Renal cortex interstitium (tissue), 11 donors: Measurements from ENCODE around the gene MEGF6. TPM values are rescaled to one million over a fixed set of nuclear protein-coding genes. Genes with fewer than 3 reads are reported as not detected.

ENCODE experiments used
- DNase-seq, 11 donors: peaks; one replicate each; pipeline ENCODE4 v3.0.0-alpha.2; 2013; ENCODE audit warnings: low read depth in 9 of 11, low spot score in 4 of 11; ENCODE audit errors: extremely low read depth in 1 of 11
- polyA plus RNA-seq, 3 donors: library from polyadenylated mRNA; unstranded; fragments of 120-200 nt; gene quantifications; one replicate each; pipeline ENCODE4 v1.2.1, GENCODE V29; 2013; ENCODE audit not compliant: insufficient read length in 3 of 3

MEGF6 gene
- polyA plus RNA-seq, 3 donors = 8.5 to 15.3 (median 14.6) TPM

GRCh38 chr1:3507636-3508275, 103.6 kb downstream of the MEGF6 start:
- DNase-seq = no peak

DNA sequence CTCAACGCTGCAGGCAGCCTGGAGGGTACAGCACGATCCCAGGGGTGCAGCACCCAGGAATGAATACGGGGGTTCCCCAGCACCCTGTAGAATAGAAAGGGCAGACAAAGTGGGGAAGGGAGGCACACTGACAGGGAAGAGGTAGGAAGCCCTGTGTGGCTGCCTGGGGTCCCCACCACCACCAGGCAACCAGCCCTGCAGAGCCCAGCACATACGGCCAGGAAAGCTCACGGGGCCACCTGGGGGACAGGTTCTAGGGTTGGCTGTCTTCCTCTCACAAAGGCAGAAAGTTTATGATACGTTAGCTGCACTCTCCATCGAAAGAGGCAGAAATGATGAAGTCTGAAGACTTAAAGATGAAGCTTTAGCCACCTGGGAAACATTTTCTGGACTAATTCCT, 104.4 kb downstream of the MEGF6 start:
- DNase-seq = no peak

GRCh38 chr1:3506041-3506440, 105.3 kb downstream of the MEGF6 start:
- DNase-seq = no peak

- DNase-seq = no peak
These were observed 106.1 kb downstream of the MEGF6 start for GRCh38 chr1:3505161-3505560.

DNA sequence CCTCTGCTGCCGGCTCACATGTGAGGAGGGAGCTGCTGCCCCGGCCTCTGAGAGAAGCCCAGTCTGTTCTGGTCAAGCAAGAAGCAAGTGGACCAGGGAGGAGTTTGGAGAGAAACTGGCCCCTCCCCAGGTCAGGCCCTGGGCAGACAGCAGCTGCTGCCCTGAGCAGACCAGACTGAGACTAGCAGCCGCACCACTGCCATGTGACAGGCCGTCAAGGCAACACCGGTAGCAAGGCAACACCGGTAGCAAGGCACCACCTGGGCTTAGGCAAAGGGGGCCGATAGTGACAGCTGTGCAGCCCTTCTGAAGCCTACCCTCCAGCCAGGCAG, 106.5 kb downstream of the MEGF6 start:
- no peak for DNase-seq

DNA sequence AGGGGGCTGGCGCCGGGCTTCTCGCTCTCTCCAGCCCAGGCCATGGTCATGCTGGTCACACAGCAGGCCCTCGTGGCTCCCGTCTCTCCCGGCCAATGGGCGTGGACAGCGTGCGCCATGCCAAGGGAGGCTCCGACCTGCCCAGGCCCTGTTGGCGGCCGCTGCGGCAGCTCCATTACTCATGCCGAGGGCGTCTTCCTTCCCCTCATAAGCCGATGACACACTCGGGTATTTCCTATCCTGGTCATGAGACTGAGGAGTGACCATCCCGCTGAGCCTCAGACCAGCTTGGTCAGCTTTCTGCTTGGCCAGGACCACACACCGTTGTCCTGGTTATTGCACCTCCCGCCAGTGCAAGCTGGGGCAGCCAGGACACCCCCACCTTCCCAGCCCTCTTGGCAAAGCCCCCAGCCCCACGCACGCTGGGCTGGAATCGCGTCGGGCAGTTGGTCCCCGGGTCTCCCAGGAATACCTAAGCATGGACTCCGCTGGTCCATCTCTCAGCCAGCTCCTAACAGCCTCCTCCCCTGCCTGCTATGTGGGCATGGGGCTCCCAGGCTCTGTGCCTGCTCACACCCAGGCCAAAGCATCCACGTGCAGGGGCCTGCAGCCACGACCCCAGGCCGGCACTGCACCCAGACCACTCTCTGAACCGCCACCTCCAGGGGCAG, 107.0 kb downstream of the MEGF6 start:
- no peak for DNase-seq

DNA sequence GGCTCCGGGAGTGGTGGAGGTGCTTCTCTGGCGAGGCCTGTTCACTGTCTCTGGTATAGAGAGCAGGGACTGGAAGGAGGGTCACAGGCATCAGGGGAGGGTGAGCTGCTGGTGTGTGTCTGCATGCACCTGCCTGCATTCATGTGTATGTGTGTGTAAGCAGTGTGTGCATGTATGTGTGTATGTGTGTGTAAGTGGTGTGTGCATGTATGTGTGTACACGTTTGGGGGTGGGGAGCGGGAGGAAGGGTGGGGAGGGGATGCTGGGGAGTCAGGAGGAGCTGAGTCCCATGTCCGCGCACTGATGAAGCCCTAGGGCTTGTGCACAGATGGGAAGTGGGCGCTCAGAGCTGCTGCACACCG, 107.8 kb downstream of the MEGF6 start:
- DNase-seq = no peak

DNA sequence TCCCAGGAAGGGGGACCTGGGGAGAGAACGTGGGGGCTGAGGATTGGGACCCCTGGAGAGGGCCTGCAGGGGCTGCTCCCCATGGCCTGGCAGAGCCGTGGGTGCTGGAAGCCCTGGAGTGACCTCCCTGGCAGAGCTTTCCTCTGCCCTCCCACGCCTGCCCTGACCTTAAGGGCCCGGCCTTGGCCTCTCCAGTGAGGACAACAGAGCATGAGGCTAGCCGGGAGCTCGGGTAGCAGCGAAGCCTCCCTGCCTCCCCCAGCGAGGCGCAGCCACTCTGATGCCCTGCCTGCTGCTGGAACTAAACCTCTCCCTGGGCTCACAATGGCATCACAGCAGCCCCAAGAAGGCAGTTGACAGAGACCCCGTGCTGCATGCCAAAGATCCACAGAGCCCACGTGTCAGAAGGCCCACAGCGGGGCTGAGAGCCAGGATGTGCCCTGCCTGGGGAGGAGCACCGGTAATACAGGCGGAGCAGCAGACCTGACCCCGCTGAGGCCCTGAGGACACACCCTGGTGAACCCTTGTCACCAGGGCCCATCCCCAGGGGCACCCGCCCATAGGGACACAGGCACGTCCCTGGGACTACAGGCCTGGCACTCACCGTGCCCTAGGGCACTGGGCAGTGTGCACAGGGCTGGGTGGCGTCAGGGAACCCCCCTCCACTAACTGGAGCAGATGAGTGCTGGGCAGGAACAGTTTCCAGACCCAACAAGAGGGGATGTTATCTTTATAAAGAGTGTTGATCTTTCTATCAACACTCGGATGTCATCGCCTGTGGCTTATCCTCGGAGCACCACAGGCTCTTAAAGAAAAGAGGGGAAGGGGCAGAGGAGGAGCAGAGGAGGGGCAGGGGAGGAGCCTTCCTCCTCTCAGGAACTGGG, 108.4 kb downstream of the MEGF6 start:
- DNase-seq = no peak

DNA sequence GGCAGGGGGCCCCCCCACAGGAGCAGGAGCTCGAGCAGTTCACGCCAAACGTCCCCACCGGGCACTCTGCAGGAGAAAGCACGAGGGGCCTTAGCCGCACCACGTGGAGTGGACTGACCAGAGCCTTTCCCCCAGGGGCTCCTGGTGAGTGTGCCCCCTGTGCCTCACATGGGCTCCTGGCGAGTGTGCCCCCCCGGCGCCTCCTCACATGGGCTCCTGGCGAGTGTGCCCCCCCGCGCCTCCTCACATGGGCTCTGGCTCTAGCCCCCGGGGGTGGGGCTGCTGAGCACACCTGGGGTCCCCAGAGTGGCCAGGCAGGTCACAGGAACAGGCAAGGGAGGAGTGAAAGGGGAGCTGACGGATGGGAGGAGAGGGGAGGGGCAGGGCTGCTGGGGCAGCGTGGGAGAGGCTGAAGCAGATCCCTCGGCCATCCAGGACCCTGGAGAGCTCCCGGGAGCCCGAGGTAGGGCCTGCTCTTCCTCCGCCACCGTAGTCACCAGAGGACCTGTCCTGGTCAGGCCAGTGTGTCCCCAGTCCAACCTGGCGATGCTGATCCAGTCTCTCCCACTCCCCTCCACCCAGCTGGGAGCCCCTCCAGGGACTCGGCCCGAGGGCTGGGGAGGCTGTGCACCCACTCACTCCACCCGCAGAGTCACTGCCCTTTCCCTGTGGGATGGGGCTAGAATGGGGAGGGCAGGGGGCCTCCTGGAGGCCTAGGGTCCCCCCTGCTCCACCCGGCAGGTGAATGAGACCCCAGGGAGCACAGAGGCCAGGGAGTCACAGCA, 109.3 kb downstream of the MEGF6 start:
- peak; percentile 56 to 83 (median 78) for DNase-seq

DNA sequence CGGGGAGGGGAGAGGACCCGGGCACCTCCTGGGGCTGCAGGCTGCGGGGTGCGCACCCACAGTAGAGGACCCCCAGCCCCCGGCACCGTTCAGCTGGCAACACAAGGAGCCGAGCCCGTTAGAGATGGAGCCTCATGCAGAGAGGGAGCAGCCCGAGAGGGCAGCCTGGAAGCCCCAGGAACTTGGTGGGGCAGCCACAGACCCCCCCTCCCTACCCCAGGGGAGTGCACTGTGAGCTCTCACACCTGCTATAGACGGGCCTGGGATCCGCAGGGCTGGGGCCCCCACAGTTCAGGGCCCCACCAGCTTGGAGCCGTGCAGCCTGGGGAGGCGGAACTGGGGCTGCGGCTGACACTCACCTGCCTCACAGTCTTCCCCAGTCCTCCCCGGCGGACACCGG, 109.9 kb downstream of the MEGF6 start:
- DNase-seq = no peak

DNA sequence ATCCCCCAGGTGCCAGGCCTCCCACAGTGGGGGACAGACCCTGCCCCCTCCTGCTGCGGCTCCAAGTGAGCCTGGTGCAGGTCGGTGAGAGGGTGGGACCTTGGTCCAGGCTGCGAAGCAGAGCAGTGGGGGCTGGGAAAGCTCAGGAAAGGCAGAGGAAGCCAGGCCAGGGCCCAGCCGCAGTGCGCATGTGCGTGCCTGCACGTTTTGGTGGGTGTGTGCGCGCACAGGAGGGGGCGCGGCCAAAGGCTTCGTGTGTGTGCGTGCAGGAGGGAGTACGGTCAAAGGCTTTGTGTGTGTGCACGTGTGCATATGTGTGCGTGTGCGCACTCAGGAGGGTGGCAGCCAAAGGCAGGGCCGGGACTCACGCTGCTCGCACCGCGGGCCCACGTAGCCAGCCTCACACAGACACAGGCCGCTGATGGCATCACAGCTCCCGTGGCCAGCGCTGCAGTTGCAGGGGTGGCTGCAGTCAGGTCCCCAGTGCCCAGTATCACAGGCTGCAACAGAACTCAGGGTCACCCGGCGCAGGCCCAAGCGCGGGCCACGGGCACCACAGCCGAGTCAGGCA, 111.0 kb downstream of the MEGF6 start:
- DNase-seq = no peak

GRCh38 chr1:3499611-3500010, 111.7 kb downstream of the MEGF6 start:
- no peak for DNase-seq

- no peak for DNase-seq
These were observed 112.3 kb downstream of the MEGF6 start for GRCh38 chr1:3498986-3499385.

DNA sequence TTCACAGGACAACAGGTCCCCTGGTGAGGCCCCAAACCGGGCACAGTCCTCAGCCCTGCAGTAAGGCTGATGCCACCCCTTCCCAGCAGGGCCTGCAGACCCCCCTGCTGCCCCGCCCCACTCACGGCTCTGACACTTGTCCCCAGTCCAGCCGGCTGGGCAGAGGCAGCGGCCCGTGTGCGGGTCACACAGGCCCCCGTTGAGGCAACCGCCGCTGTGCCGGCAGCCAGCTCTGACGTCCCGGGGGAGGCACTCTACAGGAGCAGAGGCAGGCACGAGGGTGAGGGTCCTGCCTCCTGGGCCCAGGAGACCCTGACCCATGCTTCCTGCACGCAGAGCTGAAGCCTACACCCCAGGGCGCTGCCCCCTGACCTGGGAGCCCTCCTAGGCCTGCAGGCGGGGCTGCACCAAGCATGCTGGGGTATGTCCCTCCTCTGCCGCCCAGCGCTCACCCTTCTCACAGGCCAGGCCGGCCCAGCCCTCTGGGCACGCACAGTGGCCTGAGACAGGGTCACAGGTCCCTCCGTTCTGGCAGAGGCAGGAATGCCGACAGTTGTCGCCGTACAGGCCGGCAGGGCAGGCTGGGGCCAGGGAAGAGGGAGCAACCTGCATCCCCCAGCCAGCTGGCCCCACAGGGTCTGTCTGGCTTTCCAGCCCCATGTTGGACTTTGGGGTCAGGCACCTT, 112.9 kb downstream of the MEGF6 start:
- DNase-seq = no peak

- no peak for DNase-seq
These were observed 113.8 kb downstream of the MEGF6 start for GRCh38 chr1:3497521-3497920.

DNA sequence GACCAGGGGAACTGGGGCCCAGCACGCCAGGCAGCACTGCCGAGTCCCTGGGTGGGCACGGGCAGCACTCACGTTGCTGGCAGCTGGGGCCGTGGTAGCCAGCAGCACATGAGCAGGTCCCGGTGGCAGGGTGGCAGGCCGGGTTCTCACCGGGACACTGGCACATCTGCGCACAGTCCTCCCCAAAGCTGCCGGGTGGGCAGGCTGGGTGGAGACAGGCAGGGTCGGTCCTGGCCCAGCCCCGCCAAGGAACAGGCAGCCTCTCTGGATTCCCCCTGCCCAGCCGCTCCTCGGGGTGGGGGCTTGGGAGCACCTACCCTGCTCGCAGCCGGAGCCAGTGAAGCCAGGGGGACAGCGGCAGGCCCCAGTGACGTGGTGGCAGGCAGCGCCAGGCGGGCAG, 114.4 kb downstream of the MEGF6 start:
- no peak for DNase-seq

DNA sequence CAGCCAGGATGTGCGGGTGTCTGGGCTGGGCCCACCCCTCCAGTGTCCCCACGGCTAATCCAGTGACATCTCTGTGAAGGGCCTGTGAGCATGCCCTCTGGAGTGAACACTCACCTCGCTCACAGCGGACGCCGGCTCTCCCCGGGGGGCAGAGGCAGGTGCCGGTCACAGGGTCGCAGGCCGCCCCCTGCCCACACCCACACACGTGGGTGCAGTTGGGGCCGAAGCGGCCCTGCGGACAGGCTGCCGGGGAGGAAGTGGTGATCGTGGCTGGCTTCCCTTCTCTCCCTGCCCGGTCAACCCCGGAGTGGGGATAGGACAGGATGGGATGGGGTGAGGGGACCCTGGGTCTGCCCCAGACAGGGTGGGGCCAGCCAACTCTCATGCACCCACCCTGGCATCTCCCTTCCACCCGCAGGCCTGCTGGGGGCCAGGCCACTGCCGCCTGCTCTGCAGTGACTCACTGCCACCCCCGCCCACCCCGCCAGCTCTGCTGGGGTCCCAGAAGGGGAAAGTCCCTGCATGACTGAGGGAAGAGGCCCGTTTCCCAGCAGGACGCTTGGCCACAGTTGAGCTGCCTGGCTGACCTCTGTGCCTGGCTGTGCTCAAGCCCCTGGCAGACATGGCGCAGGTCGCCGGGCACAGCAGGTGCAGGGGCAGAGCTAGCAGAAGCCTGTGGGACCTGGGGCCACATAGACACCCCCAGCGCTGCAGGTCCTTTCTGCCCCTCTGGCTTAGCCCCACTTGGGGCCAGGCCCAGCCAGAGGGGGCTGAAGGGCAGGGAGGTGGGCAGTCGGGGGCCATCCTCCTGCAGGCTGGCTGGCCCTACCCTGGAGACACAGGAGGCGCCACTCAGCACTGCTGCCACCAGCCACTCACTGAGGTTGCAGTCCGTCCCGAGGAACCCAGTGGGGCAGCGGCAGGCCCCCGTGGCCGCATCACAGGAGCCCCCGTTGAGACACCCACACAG, 115.2 kb downstream of the MEGF6 start:
- DNase-seq = no peak
